NCI-H446 treated with DMSO at 0.1 percent for 48 hours (cell line): Measurements from ENCODE around the gene POLD2.

Experiments
- DNase-seq: peaks from one replicate; lab custom pipeline; 2025; lab: John Stamatoyannopoulos, UW

Gene POLD2

GRCh38 chr7:44112997-44113763 lies 10.2 kb downstream of the POLD2 start:
- no peak for DNase-seq

- DNase-seq = no peak
Observed at GRCh38 chr7:44112231-44112996, 10.9 kb downstream of the POLD2 start.

- no peak for DNase-seq
Observed at GRCh38 chr7:44111761-44112160, 11.6 kb downstream of the POLD2 start.

GRCh38 chr7:44110719-44111635 lies 12.4 kb downstream of the POLD2 start:
- no peak for DNase-seq

- DNase-seq = no peak
Observed at GRCh38 chr7:44109991-44110390, 13.4 kb downstream of the POLD2 start.

GRCh38 chr7:44108768-44109750 lies 14.3 kb downstream of the POLD2 start:
- DNase-seq = no peak

GRCh38 chr7:44107961-44108767 lies 15.2 kb downstream of the POLD2 start:
- no peak for DNase-seq

GRCh38 chr7:44107116-44107960 lies 16.0 kb downstream of the POLD2 start:
- DNase-seq = no peak

GRCh38 chr7:44106311-44107065 lies 16.9 kb downstream of the POLD2 start:
- DNase-seq = no peak

GRCh38 chr7:44105832-44106231 lies 17.5 kb downstream of the POLD2 start:
- no peak for DNase-seq

- no peak for DNase-seq
Observed at GRCh38 chr7:44104860-44105771, 18.2 kb downstream of the POLD2 start.

- no peak for DNase-seq
Observed at GRCh38 chr7:44103923-44104859, 19.2 kb downstream of the POLD2 start, which contains the start of gene AEBP1. Gene AEBP1, plus strand, starts transcription at chr7:44104345. Its CDS starts 321 bp downstream, at chr7:44104666.

GRCh38 chr7:44103566-44103922 lies 19.8 kb downstream of the POLD2 start:
- DNase-seq = no peak

GRCh38 chr7:44102846-44103565 lies 20.3 kb downstream of the POLD2 start:
- no peak for DNase-seq

GRCh38 chr7:44101966-44102845 lies 21.1 kb downstream of the POLD2 start:
- no peak for DNase-seq
